Effector memory CD8-positive, alpha-beta T cell (primary cell): ENCODE measurements around the gene CD74.

Experiments
- ATAC-seq: fragments of 150-1000 bp; cut with Tn5 transposase; replicated peaks from 2 replicates; pipeline ENCODE4 v1.10.0; 2021; ENCODE audit warnings: mild to moderate bottlenecking, moderate library complexity
- DNase-seq, 3 experiments: peaks; one replicate each; pipeline ENCODE4 v3.0.0; 2021
- H3K27ac Mint-ChIP-seq, 2 donors: one replicate each; pipeline ENCODE4 v1.8.0; 2022; ENCODE audit warnings: mild to moderate bottlenecking in 2 of 2, mixed read lengths in 2 of 2, moderate library complexity in 2 of 2
- H3K27me3 Mint-ChIP-seq, 2 donors: one replicate each; pipeline ENCODE4 v1.8.0; 2022; ENCODE audit warnings: mixed read lengths in 2 of 2
- H3K36me3 Mint-ChIP-seq: one replicate; pipeline ENCODE4 v1.8.0; 2022; ENCODE audit warnings: mild to moderate bottlenecking, moderate library complexity, mixed read lengths; ENCODE audit not compliant: insufficient read depth
- H3K4me1 Mint-ChIP-seq, 2 donors: one replicate each; pipeline ENCODE4 v1.8.0; 2022; ENCODE audit warnings: low read depth in 2 of 2, mixed read lengths in 2 of 2
- H3K4me3 Mint-ChIP-seq, 2 donors: one replicate each; pipeline ENCODE4 v1.8.0; 2022; ENCODE audit warnings: mild to moderate bottlenecking in 2 of 2, mixed read lengths in 2 of 2, moderate library complexity in 2 of 2
- H3K9me3 Mint-ChIP-seq, 2 donors: one replicate each; pipeline ENCODE4 v1.8.0; 2022; ENCODE audit warnings: mixed read lengths in 2 of 2

CD74 gene

DNA sequence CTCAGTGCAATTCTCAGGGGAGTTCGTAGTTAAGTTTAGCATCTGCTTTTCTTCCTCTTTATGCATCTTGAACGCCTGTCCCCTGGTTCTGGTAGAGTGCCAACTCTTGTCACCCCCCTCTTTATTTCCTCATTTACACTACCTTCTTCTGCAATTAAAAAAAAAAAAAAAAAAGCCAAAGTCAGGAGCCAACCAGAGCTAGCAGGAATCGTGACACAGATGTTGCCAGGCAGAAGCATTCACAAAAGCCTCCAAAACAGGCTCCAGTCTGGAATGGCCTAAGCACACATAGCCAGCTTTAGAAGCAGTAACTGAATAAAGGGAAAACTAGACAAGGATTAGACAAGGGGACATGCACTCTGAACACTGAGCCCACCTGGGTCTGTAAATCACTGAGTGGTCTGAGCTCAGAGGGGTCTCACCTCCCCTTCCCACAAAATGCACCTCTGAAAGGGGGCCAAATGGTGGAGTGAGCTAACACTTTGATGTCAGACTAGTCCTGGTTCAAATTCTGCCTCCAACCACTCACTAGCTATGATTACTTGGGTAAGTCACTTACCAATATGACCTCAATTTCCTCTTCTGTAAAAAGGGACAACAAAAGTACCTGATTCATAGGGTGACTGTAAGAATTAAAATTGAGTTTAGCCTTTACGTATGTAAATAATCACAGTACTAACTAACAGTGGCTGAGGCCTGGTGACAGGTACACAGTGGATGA is 2.0 kb downstream of the CD74 start:
- peak overlapping the region; percentile 100 for H3K27ac Mint-ChIP-seq
- no peaks in the 10 kb centered on the region for H3K9me3 Mint-ChIP-seq
- DNase-seq, result peak; percentile 48 to 56 (median 50)
- peaks cover 44% of the 10 kb centered on the region in 2 donors for H3K4me1 Mint-ChIP-seq
- peak; percentile 25 for ATAC-seq
- peak overlapping the region; percentile 98 to 100 for H3K4me3 Mint-ChIP-seq
- H3K27me3 Mint-ChIP-seq, result no peaks in the 10 kb centered on the region
- peaks cover 81% of the 10 kb centered on the region for H3K36me3 Mint-ChIP-seq

DNA sequence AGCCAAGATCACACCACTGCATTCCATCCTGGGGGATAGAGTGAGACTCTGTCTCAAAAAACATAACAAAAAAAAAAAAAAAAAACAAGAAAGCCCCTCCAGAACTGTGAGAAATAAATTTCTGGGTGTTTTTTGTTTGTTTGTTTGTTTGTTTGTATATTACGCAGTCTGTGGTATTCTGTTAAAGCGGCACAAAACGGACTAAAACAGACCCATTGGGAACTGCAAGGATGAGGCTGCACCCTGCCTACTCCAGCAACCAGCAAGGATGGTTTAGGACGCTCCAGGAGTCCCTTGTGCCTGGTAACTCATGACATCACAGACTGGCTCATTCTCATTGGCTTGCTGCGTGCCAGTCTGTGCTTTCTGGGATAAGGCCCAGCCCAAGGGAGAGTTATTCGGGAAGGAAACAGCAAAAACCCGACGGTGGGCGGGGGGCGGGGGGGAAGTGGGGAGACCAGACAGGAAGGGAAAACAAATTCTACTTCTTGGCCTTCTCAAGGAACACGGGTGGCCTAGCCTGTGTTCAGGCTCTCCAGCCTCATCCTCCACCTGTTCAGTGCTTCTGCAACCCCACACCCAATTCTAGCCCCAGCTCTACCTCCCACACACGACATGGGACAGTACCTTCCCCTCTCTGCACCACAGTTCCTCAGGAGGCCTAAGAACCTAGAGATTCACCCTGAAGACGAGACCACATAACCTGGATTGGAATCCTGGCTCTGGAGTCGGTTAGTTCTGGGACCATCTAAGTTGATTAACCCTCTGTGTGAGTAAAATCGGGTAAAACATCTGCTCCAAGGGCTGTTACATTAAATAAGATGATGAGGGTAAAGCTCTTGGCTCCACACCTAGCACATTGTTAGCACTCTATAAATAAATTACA is 2.8 kb downstream of the CD74 start:
- Mint-ChIP-seq H3K9me3 (no peaks in the 10 kb centered on the region), H3K4me1 (peaks cover 44% of the 10 kb centered on the region in 2 donors), H3K4me3 (peak overlapping the region; percentile 98 to 100), H3K27ac (peak overlapping the region; percentile 100), H3K27me3 (no peaks in the 10 kb centered on the region), H3K36me3 (peaks cover 89% of the 10 kb centered on the region)
- DNase-seq, result peak in 2 of 3 experiments; percentile 44 to 52
- ATAC-seq, result no peak

DNA sequence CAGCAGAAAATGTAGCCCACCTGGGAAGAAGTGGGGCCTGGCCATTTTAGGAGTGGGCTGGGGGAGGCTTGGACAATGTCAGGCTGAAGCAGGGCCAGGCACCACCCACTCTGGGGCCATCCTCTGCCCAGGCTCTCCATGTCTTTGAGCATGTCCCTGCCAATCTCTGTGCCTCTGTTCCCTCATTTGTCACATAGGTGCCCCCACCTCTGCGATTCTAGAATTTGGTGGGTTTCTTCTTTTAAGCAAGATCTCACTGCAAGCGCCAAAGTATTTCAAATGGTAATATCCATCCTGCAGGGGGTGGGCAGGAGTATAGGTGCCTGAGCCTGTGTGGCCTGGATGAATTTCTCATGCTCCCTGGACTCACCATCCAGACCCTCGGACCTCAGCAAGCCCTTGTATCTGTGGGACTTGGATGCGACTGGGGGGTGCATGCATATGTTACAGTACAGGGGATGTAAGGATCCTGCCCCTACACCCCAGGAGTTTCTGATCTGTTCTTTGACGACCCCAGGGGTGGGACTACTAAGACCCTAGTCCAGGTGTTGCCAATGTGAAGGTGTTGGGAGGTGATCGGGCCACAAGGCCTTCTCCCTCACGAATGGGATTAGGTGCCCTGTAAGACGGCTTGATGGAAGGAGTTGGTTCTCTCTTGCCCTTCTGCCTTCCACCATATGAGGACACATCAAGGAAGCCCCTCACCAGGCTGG is 4.3 kb downstream of the CD74 start:
- Mint-ChIP-seq H3K27ac (peak overlapping the region; percentile 100), H3K9me3 (no peaks in the 10 kb centered on the region), H3K36me3 (peaks cover 99% of the 10 kb centered on the region), H3K4me1 (peaks cover 40 to 42% of the 10 kb centered on the region in 2 donors), H3K27me3 (no peaks in the 10 kb centered on the region), H3K4me3 (peak overlapping the region; percentile 98 to 100)
- no peak for DNase-seq
- ATAC-seq, result no peak

DNA sequence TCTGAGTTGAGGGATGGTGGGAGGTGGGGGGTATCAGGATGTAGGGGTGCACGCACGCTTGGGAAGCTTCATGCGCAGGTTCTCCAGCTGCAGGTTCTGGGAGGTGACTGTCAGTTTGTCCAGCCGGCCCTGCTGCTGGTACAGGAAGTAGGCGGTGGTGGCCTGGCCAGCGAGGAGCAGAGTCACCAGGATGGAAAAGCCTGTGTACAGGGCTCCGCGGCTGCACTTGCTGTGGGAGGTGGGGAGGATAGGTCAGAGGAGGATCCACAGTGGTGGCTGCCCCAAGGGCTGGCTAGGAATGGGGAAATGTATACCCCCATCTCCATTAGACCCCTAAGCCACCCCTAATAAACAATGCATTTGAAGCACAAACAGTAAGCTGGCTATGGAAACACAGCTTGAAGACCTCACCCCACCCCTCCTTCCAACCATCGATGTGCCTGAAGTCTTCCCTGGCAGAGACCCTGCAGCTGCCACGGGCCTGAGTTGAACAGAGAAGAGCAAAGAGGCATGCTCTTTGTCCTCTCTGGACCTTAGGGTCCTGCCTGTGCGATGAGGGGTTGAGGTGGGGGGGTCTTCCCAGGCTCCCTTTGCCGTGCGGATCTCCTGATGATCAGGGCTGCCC is 5.5 kb downstream of the CD74 start:
- peak overlapping the region; percentile 100 for H3K27ac Mint-ChIP-seq
- DNase-seq, result no peak

DNA sequence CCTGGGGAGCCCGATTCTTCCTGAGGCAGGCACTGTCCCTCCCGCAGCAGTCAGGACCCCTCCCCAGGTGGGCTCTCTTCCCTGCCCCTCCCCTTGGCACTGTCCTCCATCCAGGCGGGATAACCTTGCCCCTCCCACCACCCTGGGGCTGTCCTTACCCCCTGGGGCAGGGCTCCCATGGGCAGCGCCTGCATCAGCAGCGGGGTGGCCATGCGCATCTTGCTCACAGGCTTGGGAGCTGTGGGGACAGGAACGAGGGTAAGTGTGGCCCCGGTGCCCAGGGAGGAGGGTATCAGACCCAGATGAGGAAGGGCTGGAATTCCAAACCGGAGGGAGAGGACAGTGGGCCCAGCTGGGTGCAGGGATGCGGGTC is 6.0 kb downstream of the CD74 start:
- Mint-ChIP-seq H3K36me3 (peaks cover 100% of the 10 kb centered on the region), H3K27me3 (no peaks in the 10 kb centered on the region), H3K9me3 (no peaks in the 10 kb centered on the region), H3K4me1 (peaks cover 35 to 38% of the 10 kb centered on the region in 2 donors), H3K27ac (peak overlapping the region; percentile 78 to 100), H3K4me3 (peak overlapping the region in 1 of 2 donors; percentile 48)
- ATAC-seq, result no peak
- DNase-seq, result no peak

More for the DNA sequence above, 5.5 kb downstream of the CD74 start:
- Mint-ChIP-seq H3K4me3 (peak overlapping the region; percentile 98 to 100), H3K4me1 (peaks cover 33 to 36% of the 10 kb centered on the region in 2 donors), H3K9me3 (no peaks in the 10 kb centered on the region), H3K27me3 (no peaks in the 10 kb centered on the region), H3K36me3 (peaks cover 100% of the 10 kb centered on the region)
- no peak for ATAC-seq

DNA sequence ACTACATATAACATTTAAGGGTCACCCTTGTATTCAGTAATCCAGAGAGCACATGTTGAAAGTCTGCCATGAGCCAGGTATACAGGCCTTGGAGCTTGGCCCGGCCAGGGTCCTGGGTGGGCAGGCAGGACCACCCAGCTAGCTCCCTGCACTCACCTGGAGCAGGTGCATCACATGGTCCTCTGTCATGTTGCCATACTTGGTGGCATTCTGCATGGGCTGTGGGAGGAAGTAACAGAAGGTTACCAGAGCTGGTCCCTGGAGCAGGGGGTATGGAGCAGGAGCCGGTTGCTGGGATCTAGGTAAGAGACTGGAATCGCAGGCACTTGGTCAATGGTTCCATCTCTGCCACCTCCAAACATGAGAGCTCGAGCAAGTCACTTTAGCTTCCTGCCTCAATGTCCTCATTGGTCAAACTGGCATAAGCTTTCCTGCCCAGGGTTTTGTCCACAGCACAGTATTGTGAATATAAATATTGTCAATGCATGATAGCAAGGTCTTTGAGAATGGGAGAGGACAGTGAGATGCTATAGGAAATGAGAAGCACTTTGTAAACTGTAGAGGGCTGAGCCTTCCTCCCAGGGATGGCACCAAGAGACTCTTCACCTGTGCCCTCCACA is 6.5 kb downstream of the CD74 start:
- Mint-ChIP-seq H3K27ac (peak overlapping the region; percentile 78 to 100), H3K9me3 (no peaks in the 10 kb centered on the region), H3K4me1 (peaks cover 38 to 41% of the 10 kb centered on the region in 2 donors), H3K4me3 (peak overlapping the region in 1 of 2 donors; percentile 48), H3K36me3 (peaks cover 100% of the 10 kb centered on the region), H3K27me3 (no peaks in the 10 kb centered on the region)
- ATAC-seq, result no peak
- DNase-seq, result no peak

DNA sequence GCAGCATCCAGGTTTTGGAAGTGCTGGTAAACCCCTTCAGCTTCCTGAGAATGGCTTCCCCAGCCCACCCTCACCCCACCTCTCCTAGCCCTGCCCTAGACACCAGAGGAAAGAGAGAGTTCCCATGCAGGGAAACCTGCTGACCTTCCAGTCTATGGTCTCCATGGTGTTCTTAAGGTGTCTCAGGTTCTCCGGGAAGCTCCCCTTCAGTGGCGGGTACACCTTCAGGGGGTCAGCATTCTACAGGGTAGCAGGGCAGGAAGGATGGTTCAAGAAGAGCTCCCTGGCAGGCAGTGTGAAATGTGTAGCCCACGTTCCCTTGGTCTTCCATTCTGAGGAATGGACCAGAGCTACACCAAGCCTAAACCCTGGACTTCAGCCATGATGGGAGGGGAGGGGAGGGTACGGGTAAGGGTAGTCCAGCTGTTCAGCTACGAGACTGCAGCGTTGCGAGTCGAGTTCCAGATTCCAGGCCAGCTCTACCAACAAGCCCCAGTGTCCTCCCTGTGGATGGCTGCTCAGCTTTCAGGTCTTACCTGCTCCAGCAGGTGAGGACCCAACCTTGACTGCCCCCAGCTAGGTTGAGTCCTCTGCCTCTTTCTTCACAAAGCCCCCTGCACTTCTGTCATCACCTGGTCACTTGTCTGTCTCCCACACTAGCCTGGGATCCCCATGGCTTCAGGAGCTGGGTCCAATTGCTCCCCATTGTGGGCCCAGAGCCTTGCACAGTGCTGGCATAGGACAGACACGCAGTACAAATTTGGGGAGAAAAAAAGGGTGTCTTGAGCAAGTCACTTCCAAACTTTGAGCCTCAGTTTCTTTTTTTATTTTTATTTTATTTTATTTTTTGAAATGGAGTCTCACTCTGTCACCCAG is 7.5 kb downstream of the CD74 start:
- Mint-ChIP-seq H3K27me3 (no peaks in the 10 kb centered on the region), H3K4me3 (no peak overlapping the region), H3K36me3 (peaks cover 100% of the 10 kb centered on the region), H3K9me3 (no peaks in the 10 kb centered on the region), H3K27ac (peak overlapping the region in 1 of 2 donors; percentile 100), H3K4me1 (peaks cover 33% of the 10 kb centered on the region in 2 donors)
- ATAC-seq (no peak), DNase-seq (no peak)

DNA sequence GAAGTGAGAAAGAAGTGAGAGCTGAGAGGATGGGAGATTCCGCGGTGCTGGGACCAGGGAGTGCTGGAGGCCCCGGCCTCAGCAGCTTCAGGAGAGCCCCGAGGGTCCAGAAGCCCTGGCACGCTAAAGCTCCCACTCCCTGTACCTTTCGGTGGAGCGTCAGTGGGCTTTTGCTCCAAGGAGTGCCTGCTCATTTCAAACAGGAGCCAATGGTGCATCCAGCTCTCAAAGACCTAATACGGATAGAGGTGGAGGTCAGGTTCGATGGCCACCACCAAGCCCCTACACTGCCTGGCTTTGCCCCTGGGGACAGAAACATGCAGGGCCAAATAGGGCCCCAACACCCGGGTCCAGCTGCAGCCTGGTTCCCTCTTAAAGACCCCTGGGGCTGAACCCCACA is 8.2 kb downstream of the CD74 start:
- no peak for DNase-seq
- Mint-ChIP-seq H3K36me3 (peaks cover 100% of the 10 kb centered on the region), H3K9me3 (no peaks in the 10 kb centered on the region), H3K27me3 (no peaks in the 10 kb centered on the region), H3K27ac (peak overlapping the region in 1 of 2 donors; percentile 38), H3K4me3 (no peak overlapping the region), H3K4me1 (peaks cover 27% of the 10 kb centered on the region in 2 donors)
- no peak for ATAC-seq

DNA sequence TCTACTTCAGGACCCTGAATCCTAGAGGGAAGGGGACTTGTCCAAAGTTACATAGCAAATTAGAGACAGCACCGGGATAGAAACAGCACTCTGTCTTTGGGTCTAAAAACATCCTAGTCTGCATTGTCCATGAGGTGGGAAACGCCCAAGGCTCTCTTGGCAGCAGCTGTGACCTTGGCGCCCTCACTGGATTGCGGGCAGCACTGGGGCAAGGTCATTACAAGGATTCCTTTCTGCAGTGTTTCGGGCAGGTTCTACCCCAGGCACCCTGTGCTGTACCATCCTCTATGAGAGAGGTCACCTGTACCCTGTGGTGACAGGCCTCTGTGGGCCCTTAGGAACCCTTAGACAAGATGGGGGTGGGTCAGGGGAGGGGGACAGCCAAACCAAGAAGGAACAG is 8.6 kb downstream of the CD74 start:
- Mint-ChIP-seq H3K27ac (peak overlapping the region in 1 of 2 donors; percentile 38), H3K9me3 (no peaks in the 10 kb centered on the region), H3K4me3 (no peak overlapping the region)

DNA sequence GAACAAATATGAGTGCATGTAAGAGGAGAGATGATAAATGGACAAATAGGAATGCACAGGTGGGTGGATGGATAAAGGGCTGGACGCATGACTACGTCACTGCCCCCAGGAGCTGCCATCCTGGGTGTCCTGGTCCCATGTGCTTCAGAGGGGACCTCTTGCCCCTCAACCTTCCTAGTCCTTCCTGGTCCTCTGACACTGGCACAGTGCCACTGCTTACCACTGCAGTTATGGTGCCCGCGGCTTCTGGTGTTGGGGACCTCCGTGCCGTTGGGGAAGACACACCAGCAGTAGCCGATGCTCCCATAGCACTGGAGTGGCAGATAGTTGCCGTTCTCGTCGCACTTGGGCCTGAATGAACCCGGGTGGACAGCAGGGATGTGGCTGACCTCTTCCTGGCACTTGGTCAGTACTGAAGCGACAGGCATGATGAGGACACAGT is 9.8 kb downstream of the CD74 start:
- Mint-ChIP-seq H3K4me1 (peaks cover 26 to 27% of the 10 kb centered on the region in 2 donors), H3K4me3 (no peak overlapping the region)

More for the DNA sequence above, 8.6 kb downstream of the CD74 start:
- peaks cover 26 to 27% of the 10 kb centered on the region in 2 donors for H3K4me1 Mint-ChIP-seq
- peaks cover 100% of the 10 kb centered on the region for H3K36me3 Mint-ChIP-seq
- DNase-seq (no peak), ATAC-seq (no peak)
- H3K27me3 Mint-ChIP-seq, result no peaks in the 10 kb centered on the region

DNA sequence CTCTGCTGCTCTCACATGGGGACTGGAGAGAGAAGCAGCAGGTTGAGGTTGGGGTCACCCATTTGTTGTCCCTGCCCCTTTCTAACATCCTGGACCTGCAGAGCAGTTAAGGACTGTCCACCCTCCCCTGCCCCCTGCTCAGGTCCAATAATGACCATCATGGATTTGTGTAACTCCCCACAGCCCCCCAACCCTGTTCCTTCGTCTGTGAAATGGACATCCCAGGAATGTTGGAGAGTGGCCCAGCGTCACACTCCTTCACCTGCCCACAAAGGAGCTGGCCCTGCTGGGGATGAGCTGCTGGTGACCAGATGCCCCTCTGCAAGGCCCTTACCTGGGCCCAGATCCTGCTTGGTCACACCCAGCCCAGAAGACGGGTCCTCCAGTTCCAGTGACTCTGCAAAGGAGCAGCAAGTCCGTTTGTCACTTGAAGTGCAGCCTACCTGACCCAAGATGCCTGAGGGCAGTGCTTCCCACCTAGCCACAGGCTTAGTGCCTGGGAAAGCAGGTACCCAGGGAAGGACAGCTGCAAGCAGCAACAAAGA is 10.4 kb downstream of the CD74 start:
- peaks cover 26 to 30% of the 10 kb centered on the region in 2 donors for H3K4me1 Mint-ChIP-seq
- peak overlapping the region; percentile 74 to 93 for H3K27ac Mint-ChIP-seq
- DNase-seq (no peak), ATAC-seq (no peak)
- peaks cover 100% of the 10 kb centered on the region for H3K36me3 Mint-ChIP-seq
- no peak overlapping the region for H3K4me3 Mint-ChIP-seq
- no peaks in the 10 kb centered on the region for H3K9me3 Mint-ChIP-seq
- no peaks in the 10 kb centered on the region for H3K27me3 Mint-ChIP-seq

More for the DNA sequence above, 9.8 kb downstream of the CD74 start:
- no peak for DNase-seq
- no peak for ATAC-seq
- no peaks in the 10 kb centered on the region for H3K9me3 Mint-ChIP-seq
- peak overlapping the region; percentile 38 to 74 for H3K27ac Mint-ChIP-seq
- peaks cover 100% of the 10 kb centered on the region for H3K36me3 Mint-ChIP-seq
- no peaks in the 10 kb centered on the region for H3K27me3 Mint-ChIP-seq
